Loucy (cell line): ENCODE data around the gene WDR93.

Experiments used
- H2AFZ ChIP-seq: fragments of 200-600 bp; sonication (generic); 2 replicates; pipeline ENCODE4 v1.6.0; 2016; ENCODE audit warnings: antibody characterized with exemption, mild to moderate bottlenecking, low read length, moderate library complexity
- H3F3A ChIP-seq: fragments of 200-600 bp; 2 replicates; pipeline ENCODE4 v1.6.0; 2016; ENCODE audit warnings: antibody characterized with exemption, low read depth, mild to moderate bottlenecking
- H3K27me3 ChIP-seq: fragments of 200-600 bp; sonication (generic); 2 replicates; pipeline ENCODE4 v1.6.1; 2014; ENCODE audit warnings: low read length, mild to moderate bottlenecking; ENCODE audit not compliant: insufficient read depth, poor library complexity, severe bottlenecking
- H3K36me3 ChIP-seq: fragments of 200-600 bp; sonication (generic); 2 replicates; pipeline ENCODE4 v1.6.1; 2016; ENCODE audit warnings: low read length; ENCODE audit not compliant: insufficient read depth
- H3K4me1 ChIP-seq: fragments of 200-600 bp; sonication (generic); 2 replicates; pipeline ENCODE4 v1.5.1; 2014; ENCODE audit warnings: low read length, mild to moderate bottlenecking; ENCODE audit not compliant: insufficient read depth, poor library complexity, severe bottlenecking
- H3K4me2 ChIP-seq: fragments of 200-600 bp; sonication (generic); 2 replicates; pipeline ENCODE4 v1.6.0; 2014; ENCODE audit warnings: antibody characterized with exemption, low read length, low read depth, mild to moderate bottlenecking; ENCODE audit not compliant: poor library complexity, severe bottlenecking
- H3K4me3 ChIP-seq: fragments of 200-600 bp; sonication (generic); 2 replicates; pipeline ENCODE4 v1.5.1; 2014; ENCODE audit warnings: low read length, mild to moderate bottlenecking, mixed read lengths; ENCODE audit not compliant: poor library complexity, severe bottlenecking
- H3K79me2 ChIP-seq: fragments of 200-600 bp; sonication (generic); 2 replicates; pipeline ENCODE4 v1.6.1; 2014; ENCODE audit warnings: low read length; ENCODE audit not compliant: insufficient read depth
- H3K9ac ChIP-seq: fragments of 200-600 bp; sonication (generic); 2 replicates; pipeline ENCODE4 v1.6.0; 2014; ENCODE audit warnings: mild to moderate bottlenecking, low read depth, low read length, moderate library complexity; ENCODE audit not compliant: poor library complexity, severe bottlenecking
- H3K9me2 ChIP-seq: fragments of 200-600 bp; sonication (generic); replicated peaks from 2 replicates; pipeline ENCODE4 v1.6.1; 2016; ENCODE audit warnings: low read depth, low read length, mixed read lengths
- H3K9me3 ChIP-seq: fragments of 200-600 bp; sonication (generic); 2 replicates; pipeline ENCODE4 v1.6.1; 2014; ENCODE audit warnings: mild to moderate bottlenecking, antibody characterized with exemption, low read length, low read depth; ENCODE audit not compliant: insufficient read depth
- H4K20me1 ChIP-seq: fragments of 200-600 bp; sonication (generic); 2 replicates; pipeline ENCODE4 v1.6.0; 2014; ENCODE audit warnings: antibody characterized with exemption, low read length, mild to moderate bottlenecking; ENCODE audit not compliant: insufficient read depth, poor library complexity, severe bottlenecking
- EZH2phosphoT487 ChIP-seq: fragments of 200-600 bp; IDR thresholded peaks from 2 replicates; pipeline ENCODE4 v1.6.1; 2018; ENCODE audit warnings: antibody characterized with exemption, mild to moderate bottlenecking, moderate library complexity, borderline replicate concordance
- TF ChIP-seq, protein P1 (sequence below): fragments of 200-600 bp; sonication (generic); conservative IDR thresholded peaks from 2 replicates; pipeline ENCODE4 v1.5.1; 2014; ENCODE audit warnings: mild to moderate bottlenecking, antibody characterized with exemption, low read length

Gene WDR93

DNA sequence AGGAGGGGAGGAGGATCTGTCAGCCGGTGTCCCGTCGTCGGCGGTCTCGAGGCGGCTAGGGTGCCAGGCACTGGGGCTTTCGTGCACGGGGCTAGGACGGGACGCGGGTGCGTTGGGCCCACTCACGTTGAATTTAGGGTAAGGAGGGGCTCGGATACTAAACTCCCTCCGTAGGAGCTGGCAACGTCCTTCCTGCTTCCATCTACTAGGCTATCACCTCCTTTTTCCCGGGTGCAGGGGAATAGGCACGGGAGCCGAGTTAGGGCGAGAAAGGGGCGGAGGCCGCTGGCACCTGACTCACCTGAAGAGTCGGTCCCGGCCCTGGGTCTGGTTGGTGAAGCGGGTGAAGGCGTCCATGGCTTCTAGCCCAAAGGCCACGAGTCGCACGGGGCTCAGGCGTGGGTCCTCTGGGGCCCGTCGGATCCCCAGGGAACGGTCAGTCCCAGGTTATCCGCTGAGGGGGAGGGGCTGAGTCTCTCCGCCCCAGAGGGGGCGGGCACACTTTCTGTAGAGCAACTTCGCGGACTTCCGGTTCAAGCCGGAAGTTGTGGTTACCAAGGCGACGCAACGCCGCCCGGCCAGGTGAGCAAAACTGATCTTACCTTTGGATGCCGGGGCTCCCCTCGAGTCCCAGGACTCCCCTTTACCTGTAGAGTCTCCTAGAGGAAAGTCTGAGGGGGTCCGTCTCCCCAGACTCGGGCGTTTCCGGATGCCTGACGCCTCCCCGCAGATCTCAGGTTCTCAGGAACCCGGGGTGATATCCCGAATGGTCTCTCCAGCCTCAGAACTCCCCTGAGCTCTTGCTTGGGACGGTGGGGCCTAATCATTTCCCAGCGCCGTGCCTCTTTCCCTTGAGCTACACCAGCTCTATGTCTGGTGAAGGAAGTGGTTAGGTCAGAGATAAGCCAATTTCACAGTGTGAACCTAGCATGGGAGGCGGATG lies at the start of gene WDR93, which contains the start of gene PEX11A:
TSS of gene WDR93 (plus strand) at position 536 of the 943 bp plus-strand sequence. CDS start 10,936 bp downstream, outside the sequence.
TSS of gene PEX11A (minus strand) at position 479 of the 943 bp plus-strand sequence. CDS start at position 357, 122 bp downstream.
- no peak within 1 kb of the TSS for H3K9ac ChIP-seq
- no peaks in the 10 kb centered on the region for H3K9me3 ChIP-seq
- H3K9me2 ChIP-seq = no peaks in the 10 kb centered on the region
- no peaks in the 10 kb centered on the region for H3K79me2 ChIP-seq
- H3K4me1 ChIP-seq = no peaks in the 10 kb centered on the region
- H3K27me3 ChIP-seq = no peaks in the 10 kb centered on the region
- no peaks in the 10 kb centered on the region for H3F3A ChIP-seq
- no peak within 1 kb of the TSS for H2AFZ ChIP-seq
- H3K4me3 ChIP-seq = no peak within 1 kb of the TSS
- H4K20me1 ChIP-seq = no peaks in the 10 kb centered on the region
- H3K4me2 ChIP-seq = no peak within 1 kb of the TSS
- no peaks in the 10 kb centered on the region for H3K36me3 ChIP-seq
- TF ChIP-seq, protein P1, sequence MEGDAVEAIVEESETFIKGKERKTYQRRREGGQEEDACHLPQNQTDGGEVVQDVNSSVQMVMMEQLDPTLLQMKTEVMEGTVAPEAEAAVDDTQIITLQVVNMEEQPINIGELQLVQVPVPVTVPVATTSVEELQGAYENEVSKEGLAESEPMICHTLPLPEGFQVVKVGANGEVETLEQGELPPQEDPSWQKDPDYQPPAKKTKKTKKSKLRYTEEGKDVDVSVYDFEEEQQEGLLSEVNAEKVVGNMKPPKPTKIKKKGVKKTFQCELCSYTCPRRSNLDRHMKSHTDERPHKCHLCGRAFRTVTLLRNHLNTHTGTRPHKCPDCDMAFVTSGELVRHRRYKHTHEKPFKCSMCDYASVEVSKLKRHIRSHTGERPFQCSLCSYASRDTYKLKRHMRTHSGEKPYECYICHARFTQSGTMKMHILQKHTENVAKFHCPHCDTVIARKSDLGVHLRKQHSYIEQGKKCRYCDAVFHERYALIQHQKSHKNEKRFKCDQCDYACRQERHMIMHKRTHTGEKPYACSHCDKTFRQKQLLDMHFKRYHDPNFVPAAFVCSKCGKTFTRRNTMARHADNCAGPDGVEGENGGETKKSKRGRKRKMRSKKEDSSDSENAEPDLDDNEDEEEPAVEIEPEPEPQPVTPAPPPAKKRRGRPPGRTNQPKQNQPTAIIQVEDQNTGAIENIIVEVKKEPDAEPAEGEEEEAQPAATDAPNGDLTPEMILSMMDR = no peak
- TF ChIP-seq EZH2phosphoT487 = no peak

DNA sequence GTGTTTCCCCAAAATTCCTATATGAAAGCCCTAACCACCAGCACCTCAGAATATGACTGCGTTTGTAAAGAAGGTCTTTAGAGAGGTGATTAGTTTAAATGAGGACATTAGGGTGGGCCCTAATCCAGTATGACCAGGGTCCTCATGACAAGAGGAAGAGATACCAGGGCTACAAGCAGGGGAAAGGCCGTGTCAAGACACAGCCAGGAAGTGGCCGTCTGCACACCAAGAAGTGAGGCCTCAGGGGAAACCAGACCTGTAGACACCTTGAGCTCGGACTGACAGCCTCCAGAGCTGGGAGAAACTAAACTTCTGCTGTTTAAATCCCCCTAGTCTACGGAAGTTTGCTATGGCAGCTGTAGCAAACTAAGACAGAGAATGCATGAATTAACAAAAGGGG lies 49.6 kb upstream of the WDR93 start:
- Histone ChIP-seq H3K4me3 (no peak overlapping the region), H3K27me3 (no peaks in the 10 kb centered on the region), H4K20me1 (no peaks in the 10 kb centered on the region), H3F3A (no peaks in the 10 kb centered on the region), H3K4me1 (no peaks in the 10 kb centered on the region), H3K79me2 (no peaks in the 10 kb centered on the region), H3K9me2 (no peaks in the 10 kb centered on the region), H2AFZ (no peak overlapping the region), H3K4me2 (no peak overlapping the region), H3K9me3 (no peaks in the 10 kb centered on the region), H3K36me3 (no peaks in the 10 kb centered on the region), H3K9ac (no peak overlapping the region)
- TF ChIP-seq EZH2phosphoT487 = no peak
- TF ChIP-seq, protein P1 = no peak

DNA sequence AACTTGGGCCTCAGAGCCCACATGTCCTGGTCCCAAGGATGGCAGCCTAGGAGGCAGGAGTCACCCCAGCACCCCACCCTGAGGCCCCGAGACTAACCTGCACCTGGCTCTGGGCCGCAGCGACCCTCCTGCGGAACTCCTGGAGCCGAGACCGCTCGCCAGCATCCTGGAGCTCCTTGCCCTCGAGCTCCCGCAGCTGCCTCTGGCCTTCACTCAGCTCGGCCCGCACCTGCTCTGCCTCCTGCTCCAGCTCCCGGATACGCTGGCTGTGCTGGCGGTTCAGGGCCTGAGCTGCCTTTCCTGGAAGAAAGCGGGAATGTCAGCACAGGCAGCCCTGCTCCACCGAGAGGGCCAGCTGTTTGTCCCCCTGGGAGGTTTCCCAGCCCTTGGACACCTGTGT lies 48.5 kb upstream of the WDR93 start:
- Histone ChIP-seq H3K4me1 (no peaks in the 10 kb centered on the region), H3K36me3 (no peaks in the 10 kb centered on the region), H3K79me2 (no peaks in the 10 kb centered on the region), H3K9me3 (no peaks in the 10 kb centered on the region), H3K4me3 (no peak overlapping the region), H4K20me1 (no peaks in the 10 kb centered on the region), H3K9ac (no peak overlapping the region), H3F3A (no peaks in the 10 kb centered on the region), H3K4me2 (no peak overlapping the region), H3K27me3 (no peaks in the 10 kb centered on the region), H2AFZ (no peak overlapping the region), H3K9me2 (no peaks in the 10 kb centered on the region)
- TF ChIP-seq EZH2phosphoT487 = no peak
- TF ChIP-seq, protein P1 = no peak
